ENCODE results near the gene IL12RB1.

GRCh38 chr19:18107235-18107634 lies 20.5 kb upstream of the IL12RB1 start:
- TF ChIP-seq CTCF (IDR thresholded peaks at IDR 0.05) (no peak), ZFX (IDR thresholded peaks at IDR 0.05; ENCODE audit: borderline replicate concordance) (no peak)

Measured in 22Rv1 (cell line).